ENCODE data around the gene FLVCR1.

GRCh38 chr1:212942679-212943392, 84.8 kb downstream of the FLVCR1 start:
- TF ChIP-seq POLR2A (IDR thresholded peaks at IDR 0.05; ENCODE audit: low read length) (no peak), GATA1 (IDR thresholded peaks at IDR 0.05; ENCODE audit: low read depth, low read length) (no peak)

Data from erythroblast (primary cell).